HepG2 (cell line): ENCODE measurements around the gene MAN2A2. TPM values are rescaled to one million over a fixed set of nuclear protein-coding genes. Genes with fewer than 3 reads are reported as not detected.

ENCODE experiments used
- BORCS8-MEF2B ChIP-seq: sonication (generic); formaldehyde crosslinking; IDR thresholded peaks from 2 replicates; pipeline ENCODE4 v1.8.0; 2022; ENCODE audit warnings: mild to moderate bottlenecking, missing genetic modification reagents
- CREB3 ChIP-seq: sonication (generic); formaldehyde crosslinking; IDR thresholded peaks from 2 replicates; pipeline ENCODE4 v1.5.0; 2020; ENCODE audit warnings: missing genetic modification reagents
- GABPA ChIP-seq, 2 experiments: IDR thresholded peaks; 2 replicates each; pipeline ENCODE4 v1.6.1; 2011 to 2016; ENCODE audit warnings: low read depth in 2 of 2, low read length in 1 of 2, missing biosample characterization in 1 of 2, missing genetic modification characterization in 1 of 2
- GFI1 ChIP-seq: sonication (generic); formaldehyde crosslinking; IDR thresholded peaks from 2 replicates; pipeline ENCODE4 v1.5.0; 2020; ENCODE audit warnings: missing genetic modification reagents, mild to moderate bottlenecking, borderline replicate concordance
- HNRNPLL ChIP-seq: fragments of 200-400 bp; formaldehyde crosslinking; IDR thresholded peaks from 2 replicates; pipeline ENCODE4 v1.6.1; 2017; ENCODE audit warnings: mild to moderate bottlenecking, low read depth, low read length; ENCODE audit not compliant: poor library complexity, severe bottlenecking
- HNRNPUL1 ChIP-seq: fragments of 200-400 bp; formaldehyde crosslinking; IDR thresholded peaks from 2 replicates; pipeline ENCODE4 v1.6.1; 2017; ENCODE audit warnings: low read depth, mild to moderate bottlenecking, low read length, moderate library complexity
- ISX ChIP-seq: sonication (generic); formaldehyde crosslinking; conservative IDR thresholded peaks from 2 replicates; pipeline ENCODE4 v1.5.0; 2020; ENCODE audit warnings: missing genetic modification reagents
- KAT7 ChIP-seq: IDR thresholded peaks from 2 replicates; pipeline ENCODE4 v1.6.1; 2018; ENCODE audit warnings: borderline replicate concordance, missing compliant biosample characterization
- NCOA5 ChIP-seq: sonication (generic); formaldehyde crosslinking; IDR thresholded peaks from 2 replicates; pipeline ENCODE4 v1.4.0; 2020; ENCODE audit warnings: missing genetic modification reagents
- NR1H2 ChIP-seq: sonication (generic); formaldehyde crosslinking; IDR thresholded peaks from 2 replicates; pipeline ENCODE4 v1.8.1; 2022; ENCODE audit warnings: low read depth, missing genetic modification reagents, borderline replicate concordance
- RBFOX2 ChIP-seq: fragments of 200-400 bp; formaldehyde crosslinking; IDR thresholded peaks from 2 replicates; pipeline ENCODE4 v1.6.1; 2017; ENCODE audit warnings: low read depth, mild to moderate bottlenecking, low read length
- SRSF9 ChIP-seq: fragments of 200-400 bp; formaldehyde crosslinking; IDR thresholded peaks from 2 replicates; pipeline ENCODE4 v1.6.1; 2018; ENCODE audit warnings: borderline replicate concordance, mild to moderate bottlenecking, low read depth, low read length; ENCODE audit not compliant: insufficient read depth, poor library complexity, severe bottlenecking
- ZBTB7A ChIP-seq: sonication (generic); formaldehyde crosslinking; IDR thresholded peaks from 2 replicates; pipeline ENCODE4 v1.8.0; 2022; ENCODE audit warnings: mild to moderate bottlenecking, missing genetic modification reagents
- ZNF234 ChIP-seq: sonication (generic); formaldehyde crosslinking; conservative IDR thresholded peaks from 2 replicates; pipeline ENCODE4 v1.5.1; 2020; ENCODE audit warnings: mild to moderate bottlenecking, missing genetic modification reagents
- ZNF331 ChIP-seq: sonication (generic); formaldehyde crosslinking; IDR thresholded peaks from 2 replicates; pipeline ENCODE4 v1.4.0; 2020; ENCODE audit warnings: missing genetic modification reagents
- ZNF7 ChIP-seq: IDR thresholded peaks from 2 replicates; pipeline ENCODE4 v1.6.1; 2016; ENCODE audit warnings: missing biosample characterization, missing genetic modification reagents
- ZNF772 ChIP-seq: sonication (generic); formaldehyde crosslinking; IDR thresholded peaks from 2 replicates; pipeline ENCODE4 v1.5.0; 2020; ENCODE audit warnings: mild to moderate bottlenecking, missing genetic modification reagents
- ZNF784 ChIP-seq: sonication (generic); formaldehyde crosslinking; IDR thresholded peaks from 2 replicates; pipeline ENCODE4 v1.5.1; 2020; ENCODE audit warnings: missing genetic modification reagents, mild to moderate bottlenecking, borderline replicate concordance
- polyA plus RNA-seq, 8 experiments: library from polyadenylated mRNA; depleted of rRNA in 3 of 8; stranded (reverse) in 7 of 8; unstranded in 1 of 8; fragments of >200 nt; fragmentation: Illumina TruSeq in 4 of 8; extraction: Trizol in 4 of 8; gene quantifications; 2 replicates each; pipeline versions ENCODE4 v1.2.1 to v1.2.3, GENCODE V29; 2011 to 2016; ENCODE audit warnings: low read depth in 4 of 8, missing spikeins in 1 of 8, mixed read lengths in 1 of 8; ENCODE audit not compliant: insufficient read depth in 1 of 8
- total RNA-seq, 5 experiments: library from RNA; depleted of rRNA; stranded (reverse); fragments of >200 nt; fragmentation: Illumina TruSeq; extraction: Trizol; gene quantifications; 2 replicates each; pipeline ENCODE4 v1.2.3, GENCODE V29; 2016; ENCODE audit warnings: low read depth in 1 of 5
- TF ChIP-seq, protein P1 (sequence below): sonication (generic); formaldehyde crosslinking; IDR thresholded peaks from 2 replicates; pipeline ENCODE4 v1.5.0; 2020; ENCODE audit warnings: missing genetic modification reagents
- TF ChIP-seq, protein P2 (sequence below): sonication (generic); formaldehyde crosslinking; IDR thresholded peaks from 2 replicates; pipeline ENCODE4 v1.8.1; 2023; ENCODE audit warnings: missing genetic modification reagents, inconsistent platforms, borderline replicate concordance
- TF ChIP-seq, protein P3 (sequence below): sonication (generic); formaldehyde crosslinking; IDR thresholded peaks from 2 replicates; pipeline ENCODE4 v1.4.0; 2020; ENCODE audit warnings: missing genetic modification reagents
- TF ChIP-seq, protein P4 (sequence below): sonication (generic); formaldehyde crosslinking; IDR thresholded peaks from 2 replicates; pipeline ENCODE4 v1.4.0; 2020; ENCODE audit warnings: missing genetic modification reagents

MAN2A2 gene
- total and polyA plus RNA-seq, 2 of the 13 experiments (the other 11 are each of a cell fraction or from before 2014, with no cell fraction given), result 17.5 to 51.5 TPM

- TF ChIP-seq, protein P1, sequence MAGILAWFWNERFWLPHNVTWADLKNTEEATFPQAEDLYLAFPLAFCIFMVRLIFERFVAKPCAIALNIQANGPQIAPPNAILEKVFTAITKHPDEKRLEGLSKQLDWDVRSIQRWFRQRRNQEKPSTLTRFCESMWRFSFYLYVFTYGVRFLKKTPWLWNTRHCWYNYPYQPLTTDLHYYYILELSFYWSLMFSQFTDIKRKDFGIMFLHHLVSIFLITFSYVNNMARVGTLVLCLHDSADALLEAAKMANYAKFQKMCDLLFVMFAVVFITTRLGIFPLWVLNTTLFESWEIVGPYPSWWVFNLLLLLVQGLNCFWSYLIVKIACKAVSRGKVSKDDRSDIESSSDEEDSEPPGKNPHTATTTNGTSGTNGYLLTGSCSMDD (CRISPR knock-in tag), result no peak
- no peak for TF ChIP-seq BORCS8-MEF2B (CRISPR knock-in tag)
- TF ChIP-seq HNRNPLL, result peak; percentile 99
- no peak for TF ChIP-seq GFI1
- no peak for TF ChIP-seq ZNF234 (CRISPR knock-in tag)
- TF ChIP-seq, protein P2, sequence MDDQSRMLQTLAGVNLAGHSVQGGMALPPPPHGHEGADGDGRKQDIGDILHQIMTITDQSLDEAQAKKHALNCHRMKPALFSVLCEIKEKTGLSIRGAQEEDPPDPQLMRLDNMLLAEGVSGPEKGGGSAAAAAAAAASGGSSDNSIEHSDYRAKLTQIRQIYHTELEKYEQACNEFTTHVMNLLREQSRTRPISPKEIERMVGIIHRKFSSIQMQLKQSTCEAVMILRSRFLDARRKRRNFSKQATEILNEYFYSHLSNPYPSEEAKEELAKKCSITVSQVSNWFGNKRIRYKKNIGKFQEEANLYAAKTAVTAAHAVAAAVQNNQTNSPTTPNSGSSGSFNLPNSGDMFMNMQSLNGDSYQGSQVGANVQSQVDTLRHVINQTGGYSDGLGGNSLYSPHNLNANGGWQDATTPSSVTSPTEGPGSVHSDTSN, result no peak
- no peak for TF ChIP-seq KAT7 (CRISPR knock-in tag)
- no peak for TF ChIP-seq ZNF784
- peak; percentile 22; the same call in 1 of the 2 replicates for TF ChIP-seq RBFOX2
- no peak for TF ChIP-seq ISX
- TF ChIP-seq, protein P3, sequence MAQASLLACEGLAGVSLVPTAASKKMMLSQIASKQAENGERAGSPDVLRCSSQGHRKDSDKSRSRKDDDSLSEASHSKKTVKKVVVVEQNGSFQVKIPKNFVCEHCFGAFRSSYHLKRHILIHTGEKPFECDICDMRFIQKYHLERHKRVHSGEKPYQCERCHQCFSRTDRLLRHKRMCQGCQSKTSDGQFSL (CRISPR knock-in tag), result no peak
- TF ChIP-seq NCOA5, result no peak
- no peak for TF ChIP-seq SRSF9
- no peak for TF ChIP-seq ZBTB7A (CRISPR knock-in tag)
- no peak for TF ChIP-seq ZNF331
- no peak for TF ChIP-seq ZNF7 (CRISPR knock-in tag)
- TF ChIP-seq, protein P4, sequence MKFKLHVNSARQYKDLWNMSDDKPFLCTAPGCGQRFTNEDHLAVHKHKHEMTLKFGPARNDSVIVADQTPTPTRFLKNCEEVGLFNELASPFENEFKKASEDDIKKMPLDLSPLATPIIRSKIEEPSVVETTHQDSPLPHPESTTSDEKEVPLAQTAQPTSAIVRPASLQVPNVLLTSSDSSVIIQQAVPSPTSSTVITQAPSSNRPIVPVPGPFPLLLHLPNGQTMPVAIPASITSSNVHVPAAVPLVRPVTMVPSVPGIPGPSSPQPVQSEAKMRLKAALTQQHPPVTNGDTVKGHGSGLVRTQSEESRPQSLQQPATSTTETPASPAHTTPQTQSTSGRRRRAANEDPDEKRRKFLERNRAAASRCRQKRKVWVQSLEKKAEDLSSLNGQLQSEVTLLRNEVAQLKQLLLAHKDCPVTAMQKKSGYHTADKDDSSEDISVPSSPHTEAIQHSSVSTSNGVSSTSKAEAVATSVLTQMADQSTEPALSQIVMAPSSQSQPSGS (CRISPR knock-in tag), result no peak
- no peak for TF ChIP-seq NR1H2 (CRISPR knock-in tag)
- no peak for TF ChIP-seq GABPA (IDR thresholded peaks at IDR 0.05; ENCODE audit: low read depth, low read length)
- TF ChIP-seq GABPA (CRISPR knock-in tag; IDR thresholded peaks at IDR 0.05; ENCODE audit: low read depth), result no peak
- TF ChIP-seq CREB3 (CRISPR knock-in tag), result peak; percentile 45; the same call in 1 of the 2 replicates
- no peak for TF ChIP-seq ZNF772
- no peak for TF ChIP-seq HNRNPUL1
Measured at GRCh38 chr15:90902840-90903732, at the start of gene MAN2A2 (continued).
